GM19099 (cell line): ENCODE results near the gene KIF5A.

ENCODE experiments used
- POLR2A ChIP-seq: IDR thresholded peaks from 3 replicates; pipeline ENCODE4 v1.6.1; 2011; ENCODE audit warnings: low read depth; ENCODE audit not compliant: insufficient read length; ENCODE audit errors: extremely low read depth

The KIF5A gene

GRCh38 chr12:57549909-57550640 is at the start of gene KIF5A:
Gene KIF5A, plus strand, starts transcription at chr12:57550044. Its CDS starts 228 bp downstream, at chr12:57550272.
- TF ChIP-seq POLR2A: no peak

- no peak for TF ChIP-seq POLR2A
Observed at GRCh38 chr12:57500213-57500612, 49.6 kb upstream of the KIF5A start.

DNA sequence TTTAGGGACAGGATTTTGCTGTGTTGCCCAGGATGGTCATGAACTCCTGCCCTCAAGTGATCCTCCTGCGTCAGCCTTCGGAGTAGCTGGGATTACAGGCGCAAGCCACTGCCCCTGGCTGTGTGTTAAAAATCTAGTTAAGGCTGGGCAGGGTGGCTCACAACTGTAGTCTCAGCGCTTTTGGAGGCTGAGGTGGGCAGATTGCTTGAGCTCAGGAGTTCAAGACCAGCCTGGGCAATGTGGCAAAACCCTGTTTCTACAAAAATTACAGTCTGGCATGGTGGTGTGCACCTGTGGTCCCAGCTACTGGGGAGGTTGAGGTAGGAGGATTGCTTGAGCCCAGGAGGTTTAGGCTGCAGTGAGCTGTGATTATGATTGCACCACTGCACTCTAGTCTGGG is 38.7 kb upstream of the KIF5A start:
- TF ChIP-seq POLR2A: no peak

DNA sequence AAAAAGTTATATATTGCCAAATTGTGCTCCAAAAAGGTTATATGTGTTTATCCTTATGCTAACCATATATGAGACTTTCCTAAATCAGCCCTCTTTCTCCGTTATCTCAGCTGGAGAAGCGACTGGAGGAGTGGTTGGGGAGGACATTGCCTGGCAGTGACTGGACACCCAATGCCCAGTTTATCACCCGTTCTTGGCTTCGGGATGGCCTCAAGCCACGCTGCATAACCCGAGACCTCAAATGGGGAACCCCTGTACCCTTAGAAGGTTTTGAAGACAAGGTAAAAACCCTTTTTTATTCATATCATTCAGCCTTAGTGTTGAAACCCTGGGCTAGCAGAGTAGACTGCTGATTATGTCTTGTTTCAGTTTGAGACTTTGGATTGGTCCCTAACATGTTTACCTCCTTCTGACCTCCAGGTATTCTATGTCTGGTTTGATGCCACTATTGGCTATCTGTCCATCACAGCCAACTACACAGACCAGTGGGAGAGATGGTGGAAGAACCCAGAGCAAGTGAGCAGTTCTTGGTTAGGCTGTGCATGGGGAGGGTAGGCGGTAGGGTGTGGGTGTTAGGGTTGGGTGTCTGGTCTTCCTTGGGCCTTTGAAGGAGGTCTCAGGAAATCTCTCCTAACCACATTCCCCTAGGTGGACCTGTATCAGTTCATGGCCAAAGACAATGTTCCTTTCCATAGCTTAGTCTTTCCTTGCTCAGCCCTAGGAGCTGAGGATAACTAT is 38.1 kb upstream of the KIF5A start:
- TF ChIP-seq POLR2A: no peak

- peak; percentile 18 for TF ChIP-seq POLR2A
Observed at GRCh38 chr12:57512665-57513064, 37.2 kb upstream of the KIF5A start.

DNA sequence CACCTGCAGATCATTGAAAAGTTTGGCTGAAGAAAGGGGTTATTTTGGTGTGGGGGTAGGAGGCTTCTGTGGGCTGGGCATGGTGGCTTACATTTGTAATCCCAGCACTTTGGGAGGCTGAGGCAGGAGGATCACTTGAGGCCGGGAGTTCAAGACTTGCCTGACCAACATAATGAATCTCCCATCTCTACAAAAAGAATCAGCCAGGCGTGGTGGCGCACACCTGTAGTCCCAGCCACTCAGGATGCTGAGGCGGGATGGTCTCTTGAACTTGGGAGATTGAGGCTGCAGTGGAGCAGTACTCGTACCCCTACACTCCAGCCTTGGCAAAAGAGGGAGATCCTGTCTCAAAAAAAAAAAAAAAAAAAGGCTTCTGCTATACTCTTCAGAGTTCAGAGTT is 36.6 kb upstream of the KIF5A start:
- TF ChIP-seq POLR2A: no peak

GRCh38 chr12:57514720-57515407 is 35.0 kb upstream of the KIF5A start:
- peak; percentile 7 for TF ChIP-seq POLR2A

DNA sequence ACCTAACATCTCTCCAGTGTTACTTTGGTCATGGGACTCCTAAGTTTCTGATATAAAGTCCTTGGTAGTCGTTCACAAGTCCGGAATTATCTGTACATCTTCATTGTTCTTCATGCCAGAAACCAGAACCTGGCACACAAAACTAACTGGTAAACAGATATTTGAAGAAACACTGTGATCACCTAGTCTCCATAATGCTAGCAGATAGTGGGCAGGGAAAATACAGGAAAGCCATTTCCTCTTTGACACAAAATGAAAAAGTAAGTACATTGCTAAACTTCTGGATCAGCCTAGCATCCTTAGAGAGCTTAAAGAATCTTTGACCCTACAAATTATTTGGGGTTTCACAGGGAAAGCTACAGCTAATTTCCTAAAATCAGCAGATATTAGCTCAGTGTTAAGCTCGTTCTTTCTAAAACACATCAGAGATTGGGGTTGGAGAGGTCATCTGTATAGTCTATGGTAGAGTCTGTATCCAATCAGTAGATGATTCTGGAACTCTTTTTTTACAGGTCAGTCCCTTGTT is 34.4 kb upstream of the KIF5A start:
- no peak for TF ChIP-seq POLR2A

DNA sequence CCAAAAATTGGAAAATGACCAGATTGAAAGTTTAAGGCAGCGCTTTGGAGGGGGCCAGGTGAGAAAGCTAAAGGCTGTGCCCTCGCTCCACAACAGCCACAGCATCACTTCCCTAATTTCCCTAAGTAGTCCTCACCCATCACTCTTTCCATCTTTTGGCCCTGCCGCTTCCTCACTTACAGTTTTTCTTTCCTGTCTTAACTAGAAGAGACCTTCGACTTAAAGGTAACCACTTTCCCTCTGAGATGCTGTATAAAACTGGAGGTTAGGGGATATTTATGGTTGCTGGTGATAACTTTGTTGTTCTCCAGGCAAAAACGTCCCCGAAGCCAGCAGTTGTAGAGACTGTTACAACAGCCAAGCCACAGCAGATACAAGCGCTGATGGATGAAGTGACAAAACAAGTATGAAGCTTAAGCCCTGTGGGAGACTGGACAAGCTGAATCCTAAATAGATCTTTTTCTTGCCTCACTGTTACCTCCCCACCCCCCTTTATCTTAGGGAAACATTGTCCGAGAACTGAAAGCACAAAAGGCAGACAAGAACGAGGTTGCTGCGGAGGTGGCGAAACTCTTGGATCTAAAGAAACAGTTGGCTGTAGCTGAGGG is 33.8 kb upstream of the KIF5A start:
- no peak for TF ChIP-seq POLR2A

- no peak for TF ChIP-seq POLR2A
Observed at GRCh38 chr12:57516617-57517153, 33.2 kb upstream of the KIF5A start.

DNA sequence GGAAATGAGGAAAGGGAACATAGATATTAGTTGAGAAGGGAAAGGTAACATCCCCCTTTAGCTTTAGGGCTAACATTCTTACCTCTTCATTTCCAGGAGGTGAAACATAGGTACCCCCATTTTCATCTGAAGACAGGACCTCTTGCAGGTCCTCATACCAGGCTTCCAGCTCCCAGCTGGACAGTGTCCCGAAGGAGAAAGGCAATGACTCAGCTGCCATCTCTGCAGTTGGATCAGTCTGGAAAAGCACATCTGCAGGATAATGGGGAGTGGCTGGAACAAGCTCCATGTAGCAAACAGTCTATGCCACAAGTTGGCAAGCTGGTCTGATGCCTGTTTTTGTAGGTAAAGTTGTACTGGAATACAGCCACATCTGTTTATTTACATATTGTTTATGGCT is 32.7 kb upstream of the KIF5A start:
- TF ChIP-seq POLR2A: no peak

DNA sequence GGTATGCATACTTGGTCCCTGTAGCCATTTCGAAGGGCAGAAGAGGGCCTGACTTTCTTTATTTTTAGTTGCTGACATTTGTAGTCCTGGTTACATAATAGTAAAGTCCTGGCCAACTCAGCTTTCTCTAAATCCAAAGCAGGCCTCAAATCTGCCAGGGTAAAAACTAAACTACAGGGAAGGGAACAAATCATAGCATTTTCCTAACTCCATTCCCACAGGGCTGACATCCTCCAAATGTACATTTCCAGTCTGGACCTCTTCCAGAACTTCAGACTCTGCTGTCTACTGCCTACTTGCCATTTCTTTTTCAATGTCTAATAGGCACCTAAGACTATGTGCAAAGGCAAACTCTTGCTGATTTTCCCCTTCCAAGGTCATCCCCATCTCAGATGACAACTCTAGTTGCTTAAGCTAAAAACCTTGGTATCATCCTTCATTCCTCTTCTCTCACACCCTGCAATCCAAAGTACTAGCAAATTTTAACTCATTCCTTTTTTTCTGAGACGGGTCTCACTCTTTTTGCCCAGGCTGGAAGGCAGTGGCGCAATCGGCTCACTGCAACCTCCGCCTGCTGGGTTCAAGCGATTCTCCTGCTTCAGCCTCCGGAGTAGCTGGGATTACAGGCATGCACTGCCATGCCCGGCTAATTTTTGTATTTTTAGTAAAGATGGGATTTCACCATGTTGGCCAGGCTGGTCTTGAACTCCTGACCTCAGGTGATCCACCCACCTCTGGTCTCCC is 31.5 kb upstream of the KIF5A start:
- TF ChIP-seq POLR2A: no peak

DNA sequence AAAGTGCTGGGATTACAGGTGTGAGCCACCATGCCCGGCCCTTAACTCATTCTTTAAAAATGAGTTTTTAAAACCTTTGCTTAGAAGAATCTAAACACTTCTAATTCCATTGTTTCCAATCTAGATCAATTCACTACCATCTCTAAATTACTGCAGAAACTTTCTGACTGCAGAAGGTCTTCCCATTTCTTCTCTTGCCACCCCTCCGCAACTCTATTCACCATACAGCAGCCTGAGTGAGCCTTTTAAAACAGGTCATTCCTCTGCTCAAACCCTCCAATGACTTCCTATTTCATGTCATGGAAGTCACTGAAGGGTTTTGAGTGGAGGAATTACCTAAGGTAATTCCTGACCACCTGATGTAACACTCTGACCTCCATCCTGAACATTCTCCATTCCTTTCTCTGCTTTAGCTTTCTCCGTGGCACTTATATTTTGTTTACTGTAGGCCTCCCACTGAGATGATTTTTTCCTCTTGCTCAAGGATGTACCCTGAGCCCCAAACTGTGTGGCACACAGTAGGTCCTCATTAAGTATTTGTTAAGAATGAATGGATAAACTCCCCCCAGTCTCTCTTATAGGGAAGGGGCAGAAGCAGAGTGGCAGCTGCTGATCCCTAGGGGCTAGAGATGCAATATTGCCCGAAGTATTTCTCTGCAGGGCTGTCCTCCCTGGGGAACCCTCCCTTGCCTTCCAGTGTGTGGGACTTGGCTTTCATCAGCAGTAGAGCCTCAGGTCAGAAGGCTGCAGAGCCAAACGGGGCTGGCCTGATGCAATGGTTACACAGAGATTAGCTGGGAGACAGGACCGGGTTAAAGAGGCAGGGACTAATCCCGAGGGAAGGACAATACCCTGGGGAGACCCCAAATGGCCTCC is 30.7 kb upstream of the KIF5A start:
- no peak for TF ChIP-seq POLR2A
